ENCODE results near the gene RPP38.

DNA sequence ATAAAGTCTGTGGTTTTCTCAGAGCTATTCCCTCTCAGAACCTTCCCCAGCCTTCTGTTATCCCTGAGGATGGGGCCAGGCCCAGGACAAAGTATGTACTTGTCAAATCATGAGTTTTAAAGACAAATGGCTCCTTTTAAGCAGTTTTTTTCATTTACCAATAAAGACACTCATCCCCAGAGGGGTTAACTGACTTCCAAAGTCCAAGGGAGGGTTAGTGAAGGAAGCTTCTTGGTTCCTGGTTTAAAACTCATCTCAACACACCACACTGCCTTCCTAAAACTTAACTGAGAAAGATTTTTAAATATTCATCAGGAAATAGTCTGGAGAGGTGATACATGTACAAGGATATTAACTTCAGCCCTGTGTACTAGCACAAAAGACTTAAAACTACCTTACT, 55.4 kb downstream of the RPP38 start:
- TF ChIP-seq, protein P1, sequence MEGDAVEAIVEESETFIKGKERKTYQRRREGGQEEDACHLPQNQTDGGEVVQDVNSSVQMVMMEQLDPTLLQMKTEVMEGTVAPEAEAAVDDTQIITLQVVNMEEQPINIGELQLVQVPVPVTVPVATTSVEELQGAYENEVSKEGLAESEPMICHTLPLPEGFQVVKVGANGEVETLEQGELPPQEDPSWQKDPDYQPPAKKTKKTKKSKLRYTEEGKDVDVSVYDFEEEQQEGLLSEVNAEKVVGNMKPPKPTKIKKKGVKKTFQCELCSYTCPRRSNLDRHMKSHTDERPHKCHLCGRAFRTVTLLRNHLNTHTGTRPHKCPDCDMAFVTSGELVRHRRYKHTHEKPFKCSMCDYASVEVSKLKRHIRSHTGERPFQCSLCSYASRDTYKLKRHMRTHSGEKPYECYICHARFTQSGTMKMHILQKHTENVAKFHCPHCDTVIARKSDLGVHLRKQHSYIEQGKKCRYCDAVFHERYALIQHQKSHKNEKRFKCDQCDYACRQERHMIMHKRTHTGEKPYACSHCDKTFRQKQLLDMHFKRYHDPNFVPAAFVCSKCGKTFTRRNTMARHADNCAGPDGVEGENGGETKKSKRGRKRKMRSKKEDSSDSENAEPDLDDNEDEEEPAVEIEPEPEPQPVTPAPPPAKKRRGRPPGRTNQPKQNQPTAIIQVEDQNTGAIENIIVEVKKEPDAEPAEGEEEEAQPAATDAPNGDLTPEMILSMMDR (IDR thresholded peaks at IDR 0.05): no peak
- TF ChIP-seq POLR2A (IDR thresholded peaks at IDR 0.05): no peak
